ENCODE data around the gene ROR1.

GRCh38 chr1:63937461-63938022 lies 163.7 kb downstream of the ROR1 start:
- TF ChIP-seq CTCF (IDR thresholded peaks at IDR 0.05) (no peak), POLR2A (IDR thresholded peaks at IDR 0.05) (no peak)
